H1 (cell line): Measurements from ENCODE around the gene ZNF362.

ENCODE experiments used
- CHD2 ChIP-seq: IDR thresholded peaks from 2 replicates; pipeline ENCODE4 v1.6.1; 2012; ENCODE audit warnings: low read length, improper control_type of control experiment
- CTCF ChIP-seq, 3 experiments: IDR thresholded peaks; 1 replicate in 2 of 3; 2 replicates in 1 of 3; pipeline versions ENCODE4 v1.5.1 to v1.6.1; 2011; ENCODE audit warnings: low read length in 3 of 3, mild to moderate bottlenecking in 3 of 3, inconsistent platforms in 2 of 3, low read depth in 1 of 3, moderate library complexity in 1 of 3; ENCODE audit not compliant: insufficient read depth in 1 of 3; ENCODE audit errors: control extremely low read depth in 1 of 3
- EP300 ChIP-seq, 2 experiments: IDR thresholded peaks; 1 replicate in 1 of 2; 2 replicates in 1 of 2; pipeline ENCODE4 v1.6.1; 2011 to 2012; ENCODE audit warnings: low read depth in 2 of 2, low read length in 2 of 2, mild to moderate bottlenecking in 2 of 2, borderline replicate concordance in 1 of 2, inconsistent platforms in 1 of 2, moderate library complexity in 1 of 2
- GABPA ChIP-seq: IDR thresholded peaks from 2 replicates; pipeline ENCODE4 v1.6.1; 2011; ENCODE audit warnings: mild to moderate bottlenecking, low read length, moderate library complexity, borderline replicate concordance; ENCODE audit not compliant: insufficient read depth
- JUN ChIP-seq: IDR thresholded peaks from 2 replicates; pipeline ENCODE4 v1.6.1; 2011; ENCODE audit warnings: low read depth, mild to moderate bottlenecking, improper control_type of control experiment, low read length
- JUND ChIP-seq: IDR thresholded peaks from 2 replicates; pipeline ENCODE4 v1.6.1; 2011; ENCODE audit warnings: mild to moderate bottlenecking, improper control_type of control experiment, low read length
- POLR2A ChIP-seq, 2 experiments: IDR thresholded peaks; 1 replicate in 1 of 2; 2 replicates in 1 of 2; pipeline ENCODE4 v1.6.1; 2011; ENCODE audit warnings: low read depth in 2 of 2, low read length in 2 of 2, mild to moderate bottlenecking in 2 of 2; ENCODE audit errors: control extremely low read depth in 1 of 2
- RFX5 ChIP-seq: IDR thresholded peaks from 2 replicates; pipeline ENCODE4 v1.6.1; 2011; ENCODE audit warnings: low read depth, low read length, improper control_type of control experiment, borderline replicate concordance
- SRF ChIP-seq: IDR thresholded peaks from 2 replicates; pipeline ENCODE4 v1.6.1; 2011; ENCODE audit warnings: mild to moderate bottlenecking, low read depth, low read length, moderate library complexity
- SUZ12 ChIP-seq: fragments of 200-600 bp; sonication (generic); IDR thresholded peaks from 2 replicates; pipeline ENCODE4 v1.6.1; 2012; ENCODE audit warnings: mild to moderate bottlenecking, inconsistent platforms, low read length, moderate library complexity, mixed read lengths
- TAF1 ChIP-seq: IDR thresholded peaks from 2 replicates; pipeline ENCODE4 v1.6.1; 2011; ENCODE audit warnings: mild to moderate bottlenecking, low read depth, low read length
- TEAD4 ChIP-seq: IDR thresholded peaks from 2 replicates; pipeline ENCODE4 v1.6.1; 2012; ENCODE audit warnings: low read depth, low read length, inconsistent platforms, mixed read lengths
- YY1 ChIP-seq: IDR thresholded peaks from 2 replicates; pipeline ENCODE4 v1.6.1; 2011; ENCODE audit warnings: low read depth, mild to moderate bottlenecking, low read length

- no peak for TF ChIP-seq SUZ12
- TF ChIP-seq CTCF (IDR thresholded peaks at IDR 0.05; ENCODE audit: control extremely low read depth in 1 of 3, insufficient read depth in 1 of 3, low read depth in 1 of 3, low read length in 3 of 3): no peak
- no peak for TF ChIP-seq YY1
- no peak for TF ChIP-seq JUN
- TF ChIP-seq CHD2: no peak
- TF ChIP-seq JUND: no peak
- no peak for TF ChIP-seq SRF
- TF ChIP-seq TEAD4: no peak
- no peak for TF ChIP-seq GABPA
- TF ChIP-seq RFX5: no peak
- TF ChIP-seq TAF1: no peak
- no peak for TF ChIP-seq EP300 (IDR thresholded peaks at IDR 0.05; ENCODE audit: borderline replicate concordance in 1 of 2, low read depth in 2 of 2, low read length in 2 of 2)
- TF ChIP-seq POLR2A (IDR thresholded peaks at IDR 0.05; ENCODE audit: control extremely low read depth in 1 of 2, low read depth in 2 of 2, low read length in 2 of 2): no peak
These were observed 31.0 kb downstream of the ZNF362 start for GRCh38 chr1:33287317-33287716.
